Gastrocnemius medialis (tissue), 4 donors: ENCODE data around the gene SETD1A. TPM values are rescaled to one million over a fixed set of nuclear protein-coding genes. Genes with fewer than 3 reads are reported as not detected.
"Not testable (repeated sequence)": the region's sequence is repeated elsewhere in the genome, so short reads cannot be mapped to it uniquely, and the experiment has no call there.

Source experiments
- ATAC-seq, 2 donors: fragments of 150-250 bp; one replicate each; pipeline ENCODE4 v1.9.1; 2016
- DNase-seq, 2 donors: peaks; one replicate each; pipeline ENCODE4 v3.0.0-alpha.2; 2019
- H3K27ac ChIP-seq, 4 donors: fragments of 200-600 bp; sonication (generic); 1 replicate in 1 of 4; 2 replicates in 3 of 4; pipeline ENCODE4 v1.5.1; 2016 to 2018; ENCODE audit warnings: mild to moderate bottlenecking in 2 of 4, moderate library complexity in 1 of 4
- H3K27me3 ChIP-seq, 3 donors: fragments of 200-600 bp; sonication (generic) in 2 of 3; 1 replicate in 1 of 3; 2 replicates in 2 of 3; pipeline versions ENCODE4 v1.5.1 to v1.6.0; 2016 to 2019; ENCODE audit warnings: mild to moderate bottlenecking in 1 of 3, moderate library complexity in 1 of 3
- H3K36me3 ChIP-seq, 2 donors: fragments of 200-600 bp; sonication (generic) in 1 of 2; one replicate each; pipeline ENCODE4 v1.5.1; 2017 to 2018
- H3K4me1 ChIP-seq, 2 donors: fragments of 200-600 bp; sonication (generic) in 1 of 2; one replicate each; pipeline ENCODE4 v1.5.1; 2016 to 2017; ENCODE audit warnings: mild to moderate bottlenecking in 2 of 2
- H3K4me3 ChIP-seq, 4 donors: fragments of 200-600 bp; sonication (generic) in 3 of 4; 1 replicate in 1 of 4; 2 replicates in 3 of 4; pipeline ENCODE4 v1.5.1; 2016 to 2019; ENCODE audit warnings: mild to moderate bottlenecking in 2 of 4
- H3K9me3 ChIP-seq, 3 donors: fragments of 200-600 bp; sonication (generic) in 2 of 3; 1 replicate in 1 of 3; 2 replicates in 2 of 3; pipeline ENCODE4 v1.5.1; 2016 to 2019
- POLR2A ChIP-seq, 2 donors: fragments of 450-650 bp; IDR thresholded peaks; one replicate each; pipeline ENCODE4 v1.6.1; 2017; ENCODE audit warnings: antibody characterized with exemption in 2 of 2, mild to moderate bottlenecking in 2 of 2, moderate library complexity in 2 of 2
- in situ Hi-C, 4 donors: fragments of 200-750 bp; cut with MboI; loops; one replicate each; pipeline versions ENCODE4 v1.15.0 to v1.8.0; 2017; ENCODE audit warnings: low sequenced_read_pairs in 4 of 4
- intact Hi-C: fragments of 100-400 bp; cut with DNase I; formaldehyde crosslinking; loops from one replicate; pipeline ENCODE4 v1.15.1; 2023; ENCODE audit warnings: low total_unique reads
- total RNA-seq, 4 donors: library from RNA; depleted of rRNA; stranded (reverse); fragments of >200 nt; gene quantifications; one replicate each; pipeline versions ENCODE4 v1.1.0 to v1.2.3, GENCODE V29; 2016
- TF ChIP-seq, protein P1 (sequence below), 5 experiments: fragments of 450-650 bp in 3 of 5; fragments of 200-600 bp in 2 of 5; sonication (generic) in 2 of 5; IDR thresholded peaks in 4 of 5; conservative IDR thresholded peaks in 1 of 5; 1 replicate in 4 of 5; 2 replicates in 1 of 5; pipeline ENCODE4 v1.5.1; 2016 to 2019; ENCODE audit warnings: antibody characterized with exemption in 5 of 5, mild to moderate bottlenecking in 3 of 5, moderate library complexity in 3 of 5

The SETD1A gene
- total RNA-seq, 4 donors from 2014 or later = 3.8 to 15.4 (median 9.8) TPM

DNA sequence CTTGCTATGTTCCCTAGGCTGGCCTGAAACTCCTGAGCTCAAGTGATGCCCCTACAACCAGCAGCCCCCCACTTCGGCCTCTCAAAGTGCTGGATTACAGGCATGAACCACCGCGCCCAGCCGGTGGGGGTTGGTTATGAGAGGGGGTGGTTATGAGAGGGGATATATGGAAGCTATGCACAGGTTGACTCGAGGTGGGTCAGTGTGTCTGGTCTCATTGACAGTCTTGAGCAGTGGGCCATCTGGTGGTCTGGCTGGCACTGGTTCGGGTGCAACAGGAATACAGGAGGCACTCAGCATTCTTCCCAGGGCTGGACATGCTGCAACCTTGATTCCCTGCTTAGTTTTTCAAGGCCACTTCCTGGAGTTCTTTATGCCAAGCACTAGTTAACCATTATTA, 58.5 kb downstream of the SETD1A start:
- H3K27ac ChIP-seq = no peak overlapping the region
- no peak for ATAC-seq
- no peaks in the 10 kb centered on the region for H3K4me1 ChIP-seq
- no peaks in the 10 kb centered on the region for H3K9me3 ChIP-seq
- no peak for TF ChIP-seq POLR2A (IDR thresholded peaks at IDR 0.05)
- TF ChIP-seq, protein P1, sequence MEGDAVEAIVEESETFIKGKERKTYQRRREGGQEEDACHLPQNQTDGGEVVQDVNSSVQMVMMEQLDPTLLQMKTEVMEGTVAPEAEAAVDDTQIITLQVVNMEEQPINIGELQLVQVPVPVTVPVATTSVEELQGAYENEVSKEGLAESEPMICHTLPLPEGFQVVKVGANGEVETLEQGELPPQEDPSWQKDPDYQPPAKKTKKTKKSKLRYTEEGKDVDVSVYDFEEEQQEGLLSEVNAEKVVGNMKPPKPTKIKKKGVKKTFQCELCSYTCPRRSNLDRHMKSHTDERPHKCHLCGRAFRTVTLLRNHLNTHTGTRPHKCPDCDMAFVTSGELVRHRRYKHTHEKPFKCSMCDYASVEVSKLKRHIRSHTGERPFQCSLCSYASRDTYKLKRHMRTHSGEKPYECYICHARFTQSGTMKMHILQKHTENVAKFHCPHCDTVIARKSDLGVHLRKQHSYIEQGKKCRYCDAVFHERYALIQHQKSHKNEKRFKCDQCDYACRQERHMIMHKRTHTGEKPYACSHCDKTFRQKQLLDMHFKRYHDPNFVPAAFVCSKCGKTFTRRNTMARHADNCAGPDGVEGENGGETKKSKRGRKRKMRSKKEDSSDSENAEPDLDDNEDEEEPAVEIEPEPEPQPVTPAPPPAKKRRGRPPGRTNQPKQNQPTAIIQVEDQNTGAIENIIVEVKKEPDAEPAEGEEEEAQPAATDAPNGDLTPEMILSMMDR (IDR thresholded peaks at IDR 0.05 in 4 of 5, conservative IDR thresholded peaks at IDR 0.05 in 1 of 5) = no peak
- no peak for DNase-seq
- no peak overlapping the region for H3K4me3 ChIP-seq
- peaks cover 17 to 34% (median 25%) of the 10 kb centered on the region in 3 donors for H3K27me3 ChIP-seq
- H3K36me3 ChIP-seq = no peaks in the 10 kb centered on the region
- in situ Hi-C loops (loop anchor here in 2 of 4 donors (25.0 kb wide), 2 partner anchors 146 to 846 kb away; partner anchors contain the start of genes PRSS36 (in 1 of the 2) and ZNF267 (in 1 of the 2)), intact Hi-C loops (no loop called here)

DNA sequence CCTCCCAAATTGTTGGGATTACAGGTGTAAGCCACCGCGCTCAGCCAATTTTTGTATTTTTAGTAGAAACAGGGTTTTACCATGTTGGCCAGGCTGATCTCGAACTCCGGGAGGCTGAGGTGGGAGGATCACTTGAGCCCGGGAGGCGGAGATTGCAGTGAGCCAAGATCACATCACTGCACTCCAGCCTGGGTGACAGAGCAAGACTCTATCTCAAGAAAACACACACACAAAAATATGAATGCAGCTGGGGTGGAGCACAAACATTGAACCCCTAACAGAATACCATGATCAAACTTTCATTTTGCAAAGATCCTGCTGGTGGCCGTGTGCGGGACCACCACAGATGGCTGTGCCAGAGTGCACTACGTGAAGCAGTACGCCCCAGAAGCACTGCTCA, 60.2 kb downstream of the SETD1A start:
- H3K9me3 ChIP-seq = not testable (repeated sequence)

DNA sequence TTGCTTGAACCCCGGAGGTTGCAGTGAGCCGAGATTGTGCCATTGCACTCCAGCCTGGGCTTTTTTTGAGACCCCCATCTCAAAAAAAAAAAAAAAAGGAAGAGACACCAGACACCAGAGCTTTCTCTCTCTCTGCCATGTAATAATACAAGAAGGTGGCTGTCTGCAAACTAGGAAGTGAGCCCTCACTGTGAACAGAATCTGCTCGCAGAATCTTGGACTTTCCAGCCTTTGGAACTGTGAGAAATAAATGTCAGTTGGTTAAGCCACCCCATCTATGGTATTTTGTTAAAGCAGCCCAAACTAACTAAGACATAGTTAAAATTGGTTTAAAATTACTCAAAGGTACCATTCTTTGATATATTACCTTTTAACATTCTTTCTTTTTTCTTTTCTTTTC, 63.0 kb downstream of the SETD1A start:
- ATAC-seq = no peak
- TF ChIP-seq POLR2A (IDR thresholded peaks at IDR 0.05) = no peak
- TF ChIP-seq, protein P1 (IDR thresholded peaks at IDR 0.05 in 4 of 5, conservative IDR thresholded peaks at IDR 0.05 in 1 of 5) = no peak
- H3K9me3 ChIP-seq = no peaks in the 10 kb centered on the region
- no peak overlapping the region for H3K27ac ChIP-seq
- peaks cover 5 to 12% of the 10 kb centered on the region in 2 donors for H3K4me1 ChIP-seq
- no peak overlapping the region for H3K4me3 ChIP-seq
- no peaks in the 10 kb centered on the region for H3K36me3 ChIP-seq
- intact Hi-C loops = no loop called here
- no peaks in the 10 kb centered on the region for H3K27me3 ChIP-seq
- no peak for DNase-seq
- in situ Hi-C loops = loop anchor here in 2 of 4 donors (25.0 kb wide), 2 partner anchors 142 to 842 kb away; partner anchors contain the start of genes PRSS36 (in 1 of the 2) and ZNF267 (in 1 of the 2)

More for the DNA sequence above, 60.2 kb downstream of the SETD1A start:
- H3K36me3 ChIP-seq, H3K4me3 ChIP-seq, intact Hi-C loops, H3K27ac ChIP-seq, ATAC-seq, DNase-seq, H3K4me1 ChIP-seq: not testable (repeated sequence)
- in situ Hi-C loops = loop anchor here in 2 of 4 donors (25.0 kb wide), 2 partner anchors 145 to 845 kb away; partner anchors contain the start of genes PRSS36 (in 1 of the 2) and ZNF267 (in 1 of the 2)
- H3K27me3 ChIP-seq = peaks cover 3 to 18% (median 8%) of the 10 kb centered on the region in 3 donors

DNA sequence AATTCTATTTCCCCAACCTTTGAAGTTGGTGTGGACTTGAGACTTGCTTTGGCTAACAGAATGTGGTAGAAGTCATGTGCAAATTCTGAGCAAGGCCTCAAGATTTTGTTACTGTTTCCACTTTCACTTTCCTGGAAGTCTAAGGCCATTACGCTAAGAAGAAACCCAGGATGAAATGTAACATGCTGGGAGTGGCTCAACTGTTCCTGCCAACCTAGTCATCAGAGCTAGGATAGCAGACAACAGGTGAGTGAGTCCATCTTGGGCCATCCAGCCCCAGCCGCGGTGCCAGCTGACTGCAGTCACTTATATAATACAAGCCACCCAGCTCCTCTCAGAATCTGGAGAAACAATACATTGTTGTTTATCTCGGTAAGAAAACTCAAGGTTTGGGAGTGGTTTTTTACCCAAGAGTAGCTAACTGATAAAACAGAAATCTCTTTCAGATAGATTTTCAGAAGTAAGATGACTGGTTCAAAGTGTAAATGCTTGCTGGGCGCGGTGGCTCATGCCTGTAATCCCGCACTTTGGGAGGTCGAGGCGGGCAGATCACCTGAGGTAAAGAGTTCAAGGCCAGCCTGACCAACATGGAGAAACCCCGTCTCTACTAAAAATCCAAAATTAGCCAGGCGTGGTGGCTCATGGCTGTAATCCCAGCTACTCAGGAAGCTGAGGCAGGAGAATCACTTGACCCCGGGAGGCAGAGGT, 65.1 kb downstream of the SETD1A start:
- Histone ChIP-seq H3K9me3 (no peaks in the 10 kb centered on the region), H3K36me3 (no peaks in the 10 kb centered on the region), H3K4me1 (peaks cover 5 to 12% of the 10 kb centered on the region in 2 donors), H3K4me3 (no peak overlapping the region), H3K27ac (peak overlapping the region in 3 of 4 donors; percentile 67 to 73 (median 69)), H3K27me3 (no peaks in the 10 kb centered on the region)
- ATAC-seq (peak; percentile 94 to 99), DNase-seq (peak; percentile 41 to 80)
- no peak for TF ChIP-seq POLR2A (IDR thresholded peaks at IDR 0.05)
- TF ChIP-seq, protein P1 (IDR thresholded peaks at IDR 0.05 in 4 of 5, conservative IDR thresholded peaks at IDR 0.05 in 1 of 5) = no peak
- in situ Hi-C loops = loop anchor here in 2 of 4 donors (25.0 kb wide), 2 partner anchors 140 to 840 kb away; partner anchors contain the start of genes PRSS36 (in 1 of the 2) and ZNF267 (in 1 of the 2)
- intact Hi-C loops = no loop called here

DNA sequence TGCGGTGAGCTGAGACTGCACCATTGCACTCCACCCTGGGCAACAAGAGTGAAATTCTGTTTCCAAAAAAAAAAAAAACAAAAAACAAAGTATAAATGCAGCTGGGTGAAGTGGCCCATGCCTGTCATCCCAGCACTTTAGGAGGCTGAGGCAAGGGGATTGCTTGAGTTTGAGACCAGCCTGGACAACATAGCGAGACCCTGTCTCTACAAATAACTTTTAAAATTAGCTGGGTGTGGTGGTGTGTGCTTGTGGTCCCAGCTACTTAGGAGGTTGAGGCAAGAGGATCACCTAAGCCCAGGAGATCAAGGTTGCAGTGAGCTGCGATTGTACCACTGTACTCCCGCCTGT, 65.7 kb downstream of the SETD1A start:
- no peaks in the 10 kb centered on the region for H3K36me3 ChIP-seq
- no peak for ATAC-seq
- in situ Hi-C loops = loop anchor here in 2 of 4 donors (25.0 kb wide), 2 partner anchors 139 to 839 kb away; partner anchors contain the start of genes PRSS36 (in 1 of the 2) and ZNF267 (in 1 of the 2)
- intact Hi-C loops = no loop called here
- H3K27ac ChIP-seq = peak overlapping the region in 3 of 4 donors; percentile 67 to 73 (median 69)
- DNase-seq = no peak
- no peaks in the 10 kb centered on the region for H3K9me3 ChIP-seq
- no peaks in the 10 kb centered on the region for H3K27me3 ChIP-seq
- TF ChIP-seq POLR2A (IDR thresholded peaks at IDR 0.05) = no peak
- TF ChIP-seq, protein P1 (IDR thresholded peaks at IDR 0.05 in 4 of 5, conservative IDR thresholded peaks at IDR 0.05 in 1 of 5) = no peak
- H3K4me3 ChIP-seq = no peak overlapping the region
- peaks cover 5 to 12% of the 10 kb centered on the region in 2 donors for H3K4me1 ChIP-seq
